Natural killer cell treated with Interleukin-12 subunit alpha and Interleukin-12 subunit beta and Interleukin-15 and Interleukin-18, amount 100 ng/mL, for 72 hours (primary cell): ENCODE data around the gene MLF2. TPM values are rescaled to one million over a fixed set of nuclear protein-coding genes. Genes with fewer than 3 reads are reported as not detected.

ENCODE experiments used
- ATAC-seq, 2 donors: fragments of 150-1000 bp; cut with Tn5 transposase in 1 of 2; sonication (Bioruptor Pico), chemical (Tn5 transposase) in 1 of 2; 2 replicates each; pipeline ENCODE4 v1.10.0; 2021
- DNase-seq: peaks from one replicate; pipeline ENCODE4 v3.0.0; 2022; ENCODE audit warnings: low spot score
- H3K27ac Mint-ChIP-seq, 2 donors: 1 replicate in 1 of 2; 2 replicates in 1 of 2; pipeline ENCODE4 v1.8.0; 2022; ENCODE audit warnings: mixed read lengths in 2 of 2, mild to moderate bottlenecking in 1 of 2, moderate library complexity in 1 of 2
- H3K27me3 Mint-ChIP-seq, 2 donors: 1 replicate in 1 of 2; 2 replicates in 1 of 2; pipeline ENCODE4 v1.8.0; 2022; ENCODE audit warnings: mixed read lengths in 2 of 2
- H3K36me3 Mint-ChIP-seq: one replicate; pipeline ENCODE4 v1.8.0; 2022; ENCODE audit warnings: mixed read lengths
- H3K4me1 Mint-ChIP-seq, 2 donors: 1 replicate in 1 of 2; 2 replicates in 1 of 2; pipeline ENCODE4 v1.8.0; 2022; ENCODE audit warnings: low read depth in 2 of 2, mixed read lengths in 2 of 2, mild to moderate bottlenecking in 1 of 2
- H3K4me3 Mint-ChIP-seq: one replicate; pipeline ENCODE4 v1.8.0; 2022; ENCODE audit warnings: mixed read lengths
- H3K9me3 Mint-ChIP-seq: 2 replicates; pipeline ENCODE4 v1.8.0; 2022; ENCODE audit warnings: mixed read lengths
- total RNA-seq, 2 donors: library from RNA; stranded (reverse); gene quantifications; one replicate each; pipeline ENCODE4 v1.2.3, GENCODE V29; 2022

The MLF2 gene
- total RNA-seq, 2 donors from 2014 or later = 98.3 to 124 TPM

DNA sequence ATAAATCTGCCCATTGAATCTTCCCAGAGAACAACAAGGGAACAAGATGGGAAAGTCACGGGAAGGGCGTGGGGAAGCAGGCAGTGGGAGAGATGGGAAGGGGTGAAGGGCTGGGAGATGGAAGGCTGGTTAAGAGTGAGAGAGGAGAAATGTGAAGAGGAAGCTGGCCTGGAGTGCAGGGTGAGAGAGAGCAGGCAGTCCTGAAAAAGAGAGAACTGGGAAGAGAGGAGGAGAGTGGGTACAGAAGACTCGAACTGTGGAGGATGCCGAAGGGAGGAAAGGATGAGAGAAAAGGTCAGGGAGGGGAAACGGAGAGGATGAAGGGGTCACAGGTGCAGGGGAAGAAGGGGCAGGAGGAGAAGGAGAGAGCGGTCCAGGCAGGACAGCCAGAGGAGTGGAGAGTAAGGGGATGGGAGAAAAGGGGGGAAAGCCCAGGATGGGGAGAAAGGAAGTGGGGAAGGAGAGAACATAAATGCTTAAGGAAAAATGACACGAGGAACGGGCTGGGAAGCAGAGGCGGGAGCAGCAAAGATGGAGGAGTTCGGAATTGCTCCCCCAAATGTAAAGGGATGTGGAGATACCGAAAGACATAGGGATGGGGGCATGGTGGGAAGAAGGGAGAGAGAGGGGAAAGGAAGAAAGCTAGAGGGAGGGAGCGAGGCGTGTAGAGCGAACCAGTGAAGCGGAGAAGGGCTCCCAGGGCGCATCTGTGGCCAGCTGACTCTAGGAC lies 53.5 kb downstream of the MLF2 start:
- no peak for DNase-seq
- Mint-ChIP-seq H3K36me3 (peaks cover 7% of the 10 kb centered on the region), H3K27ac (peak overlapping the region in 1 of 2 donors; percentile 21), H3K4me1 (peaks cover 8 to 9% of the 10 kb centered on the region in 2 donors), H3K27me3 (peaks cover 52 to 61% of the 10 kb centered on the region in 2 donors), H3K4me3 (peak overlapping the region; percentile 61), H3K9me3 (no peaks in the 10 kb centered on the region)
- no peak for ATAC-seq

DNA sequence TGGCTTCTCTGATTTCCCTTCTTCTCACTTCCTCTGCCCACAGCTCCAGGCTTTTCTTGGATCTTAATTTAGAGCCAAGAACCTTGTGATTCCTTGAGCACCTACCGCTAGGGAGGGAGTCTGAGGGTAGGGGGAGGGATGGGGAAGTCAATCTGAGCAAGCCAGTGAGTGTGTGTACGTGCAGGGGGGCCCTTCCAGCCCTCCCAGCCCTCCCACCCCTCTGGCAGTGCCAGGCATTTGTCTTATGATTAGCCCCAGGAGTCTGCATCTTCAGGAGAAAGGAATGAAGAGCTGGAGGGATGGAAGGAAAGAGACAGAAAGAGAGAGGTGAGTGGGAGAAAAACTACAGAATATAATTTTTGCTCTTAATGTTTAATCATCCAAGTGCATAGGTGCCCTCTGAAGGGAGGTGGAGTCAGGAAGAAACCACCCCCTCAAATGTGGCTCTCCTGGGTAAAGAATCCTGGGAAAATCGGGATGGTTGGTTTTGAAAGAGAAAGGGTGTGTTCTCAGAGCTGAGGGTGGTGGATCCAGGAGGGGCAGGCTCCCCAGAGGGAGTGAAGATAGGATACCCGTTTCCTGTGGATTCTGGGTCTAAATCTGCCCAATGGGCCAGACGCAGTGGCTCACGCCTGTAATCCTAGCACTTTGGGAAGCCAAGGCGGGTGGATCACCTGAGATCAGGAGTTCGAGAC lies 54.4 kb downstream of the MLF2 start:
- Mint-ChIP-seq H3K4me3 (no peak overlapping the region), H3K27ac (no peak overlapping the region), H3K9me3 (no peaks in the 10 kb centered on the region), H3K27me3 (peaks cover 50 to 54% of the 10 kb centered on the region in 2 donors), H3K4me1 (peaks cover 8 to 9% of the 10 kb centered on the region in 2 donors), H3K36me3 (peaks cover 7% of the 10 kb centered on the region)
- ATAC-seq (no peak), DNase-seq (no peak)

Other genes starting within 250 kb of the MLF2 start
- 1,000 to 10,000 TPM; 4,687 to 5,410 TPM for gene GAPDH, start 218.6 kb downstream of the MLF2 start, total RNA-seq
- 10 to 100 TPM; 28.0 to 30.5 TPM for gene IFFO1, start 197.1 kb downstream of the MLF2 start, total RNA-seq
- gene NOP2, start 184.8 kb downstream of the MLF2 start, total RNA-seq = 100 to 1,000 TPM; 103 to 201 TPM
- 100 to 1,000 TPM; 239 to 352 TPM for gene CHD4, start 145.8 kb downstream of the MLF2 start, total RNA-seq
- gene LPAR5, start 117.2 kb downstream of the MLF2 start, total RNA-seq = 10 to 100 TPM in 1 of 2 donors, 1 to 10 TPM in 1; 5.6 to 10.6 TPM
- gene ACRBP, start 105.7 kb downstream of the MLF2 start, total RNA-seq = 1 to 10 TPM in 1 of 2 donors, under 1 TPM in 1; 0.98 to 2.1 TPM
- gene ING4, start 90.0 kb downstream of the MLF2 start, total RNA-seq = 10 to 100 TPM; 13.0 to 16.7 TPM
- gene ZNF384, start 63.8 kb downstream of the MLF2 start, total RNA-seq = 10 to 100 TPM; 81.1 to 90.0 TPM
- gene PIANP, start 52.3 kb downstream of the MLF2 start, total RNA-seq = under 1 TPM in 1 of 2 donors, not detected in 1; 0.17 TPM
- gene COPS7A, start 29.1 kb downstream of the MLF2 start, total RNA-seq = 10 to 100 TPM; 49.6 to 60.6 TPM
- 10 to 100 TPM; 50.4 to 93.8 TPM for gene PTMS, start 13.2 kb upstream of the MLF2 start, total RNA-seq
- gene LAG3, start 19.4 kb upstream of the MLF2 start, total RNA-seq = 100 to 1,000 TPM in 1 of 2 donors, 10 to 100 TPM in 1; 78.2 to 365 TPM
- 1 to 10 TPM in 1 of 2 donors, under 1 TPM in 1; 0.43 to 5.4 TPM for gene CD4, start 36.4 kb upstream of the MLF2 start, total RNA-seq
- gene GPR162, start 68.7 kb upstream of the MLF2 start, total RNA-seq = not detected
- 1 to 10 TPM in 1 of 2 donors, not detected in 1; 1.3 TPM for gene P3H3, start 75.3 kb upstream of the MLF2 start, total RNA-seq
- gene GNB3, start 87.8 kb upstream of the MLF2 start, total RNA-seq = not detected
- 100 to 1,000 TPM in 1 of 2 donors, 10 to 100 TPM in 1; 40.7 to 105 TPM for gene CDCA3, start 98.1 kb upstream of the MLF2 start, total RNA-seq
- 100 to 1,000 TPM in 1 of 2 donors, 10 to 100 TPM in 1; 91.7 to 105 TPM for gene USP5, start 99.0 kb upstream of the MLF2 start, total RNA-seq
- 1,000 to 10,000 TPM; 1,157 to 1,903 TPM for gene TPI1, start 114.4 kb upstream of the MLF2 start, total RNA-seq
- gene SPSB2, start 120.2 kb upstream of the MLF2 start, total RNA-seq = 1 to 10 TPM; 6.0 to 6.9 TPM
- gene LRRC23, start 151.7 kb upstream of the MLF2 start, total RNA-seq = 1 to 10 TPM; 3.2 to 7.1 TPM
- gene ENO2, start 161.4 kb upstream of the MLF2 start, total RNA-seq = 100 to 1,000 TPM; 151 to 158 TPM
- 10 to 100 TPM; 36.5 to 62.2 TPM for gene ATN1, start 174.8 kb upstream of the MLF2 start, total RNA-seq
- gene RNU7-1, start 190.7 kb upstream of the MLF2 start, total RNA-seq = not detected
- 100 to 1,000 TPM in 1 of 2 donors, 10 to 100 TPM in 1; 89.7 to 106 TPM for gene C12orf57, start 190.9 kb upstream of the MLF2 start, total RNA-seq
- 100 to 1,000 TPM in 1 of 2 donors, 10 to 100 TPM in 1; 71.6 to 131 TPM for gene PTPN6, start 198.2 kb upstream of the MLF2 start, total RNA-seq
- 100 to 1,000 TPM; 227 to 350 TPM for gene PHB2, start 217.5 kb upstream of the MLF2 start, total RNA-seq
- gene EMG1, start 217.8 kb upstream of the MLF2 start, total RNA-seq = 100 to 1,000 TPM in 1 of 2 donors, 10 to 100 TPM in 1; 74.9 to 141 TPM